AG04450 (cell line): Measurements from ENCODE around the gene C1orf21. TPM values are rescaled to one million over a fixed set of nuclear protein-coding genes. Genes with fewer than 3 reads are reported as not detected.
A peak's percentile ranks its signal among the peaks of the same experiment; 100 is the strongest.

Source experiments
- CTCF ChIA-PET: fragments of 300-600, 350-600 bp; formaldehyde crosslinking; extraction: SDS; loops from one replicate; lab custom pipeline; 2022; ENCODE audit warnings: antibody characterized with exemption, inconsistent platforms; lab: Charles Lee
- POLR2A ChIA-PET: fragments of 350-600 bp; formaldehyde crosslinking; extraction: SDS; loops from one replicate; lab custom pipeline; 2021; ENCODE audit warnings: antibody characterized with exemption, inconsistent platforms; lab: Yijun Ruan, JAX
- DNase-seq: peaks from one replicate; pipeline ENCODE4 v3.0.0-alpha.2; 2011; ENCODE audit warnings: low read depth, low spot score
- H3K27ac ChIP-seq: one replicate; pipeline ENCODE4 v1.5.1; 2012; ENCODE audit warnings: low read depth, low read length, control low read depth
- H3K27me3 ChIP-seq: one replicate; pipeline ENCODE4 v1.6.0; 2012; ENCODE audit warnings: low read length; ENCODE audit not compliant: control insufficient read depth, insufficient read depth
- H3K4me3 ChIP-seq: 2 replicates; pipeline ENCODE4 v1.5.1; 2011; ENCODE audit warnings: mild to moderate bottlenecking, low read depth, low read length, control low read depth
- H3K9me3 ChIP-seq: 2 replicates; pipeline ENCODE4 v1.5.1; 2012; ENCODE audit warnings: low read length; ENCODE audit not compliant: control insufficient read depth, insufficient read depth
- CTCF ChIP-seq: IDR thresholded peaks from 2 replicates; pipeline ENCODE4 v1.5.1; 2011; ENCODE audit warnings: low read depth, low read length, control low read depth, inconsistent platforms
- polyA plus RNA-seq: library from polyadenylated mRNA; depleted of rRNA; stranded (reverse); fragments of >200 nt; gene quantifications from 2 replicates; pipeline ENCODE4 v1.2.3, GENCODE V29; 2011

Gene C1orf21
- polyA plus RNA-seq, 1 experiment: 29.5 TPM

GRCh38 chr1:184656221-184656620 is 269.4 kb downstream of the C1orf21 start:
- no peak for DNase-seq
- no peak overlapping the region for H3K4me3 ChIP-seq
- no peak for TF ChIP-seq CTCF
- ChIA-PET POLR2A (no interaction called here), CTCF (interaction anchor here (0.6 kb wide), 1 partner anchor 1009 kb away, joined by 3 read pairs; no protein-coding TSS in a partner anchor)
- no peaks in the 10 kb centered on the region for H3K27me3 ChIP-seq
- no peak overlapping the region for H3K27ac ChIP-seq
- no peaks in the 10 kb centered on the region; the same call in 1 of the 2 replicates for H3K9me3 ChIP-seq

GRCh38 chr1:184658055-184658454 is 271.2 kb downstream of the C1orf21 start:
- H3K4me3 ChIP-seq: no peak overlapping the region
- H3K27ac ChIP-seq: no peak overlapping the region
- H3K9me3 ChIP-seq: no peaks in the 10 kb centered on the region
- ChIA-PET CTCF (no interaction called here), POLR2A (no interaction called here)
- no peak for DNase-seq
- no peak for TF ChIP-seq CTCF
- H3K27me3 ChIP-seq: no peaks in the 10 kb centered on the region

- DNase-seq: no peak
- TF ChIP-seq CTCF: no peak
- peaks cover 3% of the 10 kb centered on the region for H3K27me3 ChIP-seq
- ChIA-PET POLR2A (no interaction called here), CTCF (interaction anchor here (0.6 to 1.6 kb wide), 4 partner anchors 19 to 438 kb away, joined by 3 to 5 read pairs (median 4); no protein-coding TSS in a partner anchor)
- H3K4me3 ChIP-seq: no peak overlapping the region
- no peak overlapping the region for H3K27ac ChIP-seq
- no peaks in the 10 kb centered on the region; the same call in 1 of the 2 replicates for H3K9me3 ChIP-seq
Measured at GRCh38 chr1:184660462-184661191, 273.8 kb downstream of the C1orf21 start.

- ChIA-PET CTCF (interaction anchor here (0.7 to 1.2 kb wide), 2 partner anchors 586 to 1006 kb away, joined by 3 to 5 read pairs; no protein-coding TSS in a partner anchor), POLR2A (no interaction called here)
- H3K9me3 ChIP-seq: no peaks in the 10 kb centered on the region; the same call in 1 of the 2 replicates
- H3K27me3 ChIP-seq: peaks cover 6% of the 10 kb centered on the region
- no peak overlapping the region for H3K27ac ChIP-seq
- TF ChIP-seq CTCF: no peak
- no peak overlapping the region for H3K4me3 ChIP-seq
- no peak for DNase-seq
Measured at GRCh38 chr1:184661801-184662200, 275.0 kb downstream of the C1orf21 start.

GRCh38 chr1:184664042-184664660 is 277.3 kb downstream of the C1orf21 start:
- no peaks in the 10 kb centered on the region; the same call in 1 of the 2 replicates for H3K9me3 ChIP-seq
- peak; percentile 95 for TF ChIP-seq CTCF
- DNase-seq: peak; percentile 27
- no peak overlapping the region for H3K27ac ChIP-seq
- H3K27me3 ChIP-seq: peaks cover 6% of the 10 kb centered on the region
- CTCF ChIA-PET: interaction anchor here (0.6 to 2.9 kb wide), 121 partner anchors 8 to 1008 kb away, joined by 3 to 41 read pairs (median 4); partner anchors contain the start of gene C1orf21
- POLR2A ChIA-PET: interaction anchor here (1.1 to 1.3 kb wide), 2 partner anchors 277 to 607 kb away, joined by 3 read pairs; partner anchors contain the start of gene C1orf21
- peak overlapping the region; percentile 57 for H3K4me3 ChIP-seq
